Measurements from ENCODE around the gene BCKDHA.

Gene BCKDHA

GRCh38 chr19:41437944-41438574 is 40.4 kb downstream of the BCKDHA start:
- no peaks in the 10 kb centered on the region; the same call in 1 of the 2 replicates for H3K36me3 ChIP-seq (ENCODE audit: low read length)
- no peaks in the 10 kb centered on the region for H3K9me2 ChIP-seq (replicated peaks; ENCODE audit: insufficient read depth, low read length)

GRCh38 chr19:41439441-41440222 is 42.0 kb downstream of the BCKDHA start, which contains the start of gene DMAC2:
Gene DMAC2, minus strand, starts transcription at chr19:41439912. Its CDS starts 13 bp downstream, at chr19:41439899.
- no peaks in the 10 kb centered on the region for H3K9me2 ChIP-seq (replicated peaks; ENCODE audit: insufficient read depth, low read length)
- no peaks in the 10 kb centered on the region for H4K20me1 ChIP-seq (ENCODE audit: low read depth, low read length)
- H3K36me3 ChIP-seq (ENCODE audit: low read length): no peaks in the 10 kb centered on the region
- no peaks in the 10 kb centered on the region for H3K27me3 ChIP-seq (ENCODE audit: low read length)
- H3K79me2 ChIP-seq (ENCODE audit: insufficient read depth, low read length): peaks cover 11% of the 10 kb centered on the region
- TF ChIP-seq CTCF (IDR thresholded peaks at IDR 0.05; ENCODE audit: insufficient read depth, low read length, poor library complexity, severe bottlenecking) (peak; percentile 70), EZH2phosphoT487 (conservative IDR thresholded peaks at IDR 0.05; ENCODE audit: low read length) (no peak)
- peak within 1 kb of the TSS; percentile 71 for H2AFZ ChIP-seq (ENCODE audit: low read depth, low read length, severe bottlenecking)
- peak within 1 kb of the TSS; percentile 52 for H3K27ac ChIP-seq (ENCODE audit: low read depth, low read length)
- no peaks in the 10 kb centered on the region for H3K9me3 ChIP-seq (ENCODE audit: insufficient read depth, low read length)
- H3K4me2 ChIP-seq (ENCODE audit: low read depth, low read length, poor library complexity, severe bottlenecking): peak within 1 kb of the TSS; percentile 79
- H3F3A ChIP-seq (ENCODE audit: insufficient read depth): no peaks in the 10 kb centered on the region
- peak within 1 kb of the TSS; percentile 97 for H3K4me3 ChIP-seq (ENCODE audit: insufficient read depth, low read length, poor library complexity, severe bottlenecking)
- H3K9ac ChIP-seq (ENCODE audit: low read length): peak within 1 kb of the TSS; percentile 73

More at GRCh38 chr19:41437944-41438574, 40.4 kb downstream of the BCKDHA start:
- Histone ChIP-seq H3K4me3 (ENCODE audit: insufficient read depth, low read length, poor library complexity, severe bottlenecking) (no peak overlapping the region), H3K27ac (ENCODE audit: low read depth, low read length) (no peak overlapping the region), H2AFZ (ENCODE audit: low read depth, low read length, severe bottlenecking) (no peak overlapping the region), H3K79me2 (ENCODE audit: insufficient read depth, low read length) (peaks cover 11% of the 10 kb centered on the region), H3F3A (ENCODE audit: insufficient read depth) (no peaks in the 10 kb centered on the region), H3K27me3 (ENCODE audit: low read length) (no peaks in the 10 kb centered on the region), H3K9me3 (ENCODE audit: insufficient read depth, low read length) (no peaks in the 10 kb centered on the region), H3K9ac (ENCODE audit: low read length) (no peak overlapping the region), H3K4me2 (ENCODE audit: low read depth, low read length, poor library complexity, severe bottlenecking) (peak overlapping the region; percentile 79), H4K20me1 (ENCODE audit: low read depth, low read length) (no peaks in the 10 kb centered on the region)
- TF ChIP-seq EZH2phosphoT487 (conservative IDR thresholded peaks at IDR 0.05; ENCODE audit: low read length): no peak
- no peak for TF ChIP-seq CTCF (IDR thresholded peaks at IDR 0.05; ENCODE audit: insufficient read depth, low read length, poor library complexity, severe bottlenecking)

- Histone ChIP-seq H2AFZ (ENCODE audit: low read depth, low read length, severe bottlenecking) (no peak overlapping the region), H3K4me3 (ENCODE audit: insufficient read depth, low read length, poor library complexity, severe bottlenecking) (no peak overlapping the region), H3K79me2 (ENCODE audit: insufficient read depth, low read length) (peaks cover 11% of the 10 kb centered on the region), H3F3A (ENCODE audit: insufficient read depth) (no peaks in the 10 kb centered on the region), H3K9me2 (replicated peaks; ENCODE audit: insufficient read depth, low read length) (no peaks in the 10 kb centered on the region), H4K20me1 (ENCODE audit: low read depth, low read length) (no peaks in the 10 kb centered on the region), H3K9me3 (ENCODE audit: insufficient read depth, low read length) (no peaks in the 10 kb centered on the region), H3K36me3 (ENCODE audit: low read length) (no peaks in the 10 kb centered on the region), H3K27ac (ENCODE audit: low read depth, low read length) (no peak overlapping the region), H3K4me2 (ENCODE audit: low read depth, low read length, poor library complexity, severe bottlenecking) (no peak overlapping the region), H3K9ac (ENCODE audit: low read length) (no peak overlapping the region), H3K27me3 (ENCODE audit: low read length) (no peaks in the 10 kb centered on the region)
- TF ChIP-seq EZH2phosphoT487 (conservative IDR thresholded peaks at IDR 0.05; ENCODE audit: low read length) (no peak), CTCF (IDR thresholded peaks at IDR 0.05; ENCODE audit: insufficient read depth, low read length, poor library complexity, severe bottlenecking) (no peak)
Measured at GRCh38 chr19:41441321-41441945, 43.8 kb downstream of the BCKDHA start.
